ENCODE measurements around the gene F2RL3. TPM values are rescaled to one million over a fixed set of nuclear protein-coding genes. Genes with fewer than 3 reads are reported as not detected.

The F2RL3 gene
- total RNA-seq, 2 donors from 2014 or later, result 4.9 to 5.4 TPM

GRCh38 chr19:16904599-16904998, 15.8 kb downstream of the F2RL3 start:
- ATAC-seq (ENCODE audit: insufficient number of reproducible peaks, low FRiP score, low read depth) (no peak), DNase-seq (ENCODE audit: low spot score) (no peak)
- H3K4me3 ChIP-seq, result no peak overlapping the region
- H3K36me3 ChIP-seq, result no peaks in the 10 kb centered on the region
- H3K27ac ChIP-seq, result no peak overlapping the region
- H3K9me3 ChIP-seq, result no peaks in the 10 kb centered on the region
- H3K27me3 ChIP-seq (replicated peaks; ENCODE audit: insufficient read depth), result no peaks in the 10 kb centered on the region
- no peak for TF ChIP-seq CTCF (IDR thresholded peaks at IDR 0.05)
- H3K4me1 ChIP-seq (ENCODE audit: control insufficient read depth in 1 of 2, low read depth in 2 of 2), result no peaks in the 10 kb centered on the region

- H3K4me1 ChIP-seq (ENCODE audit: control insufficient read depth in 1 of 2, low read depth in 2 of 2), result no peaks in the 10 kb centered on the region
- H3K9me3 ChIP-seq, result peaks cover 10% of the 10 kb centered on the region
- H3K27me3 ChIP-seq (replicated peaks; ENCODE audit: insufficient read depth), result no peaks in the 10 kb centered on the region
- DNase-seq (ENCODE audit: low spot score), result no peak
- H3K4me3 ChIP-seq, result no peak overlapping the region
- H3K27ac ChIP-seq, result no peak overlapping the region
- no peak for ATAC-seq (ENCODE audit: insufficient number of reproducible peaks, low FRiP score, low read depth)
- no peaks in the 10 kb centered on the region for H3K36me3 ChIP-seq
- TF ChIP-seq CTCF (IDR thresholded peaks at IDR 0.05), result no peak
Observed at GRCh38 chr19:16908759-16909158, 20.0 kb downstream of the F2RL3 start.

GRCh38 chr19:16911046-16911445, 22.2 kb downstream of the F2RL3 start:
- DNase-seq (ENCODE audit: low spot score) (no peak), ATAC-seq (ENCODE audit: insufficient number of reproducible peaks, low FRiP score, low read depth) (no peak)
- Histone ChIP-seq H3K36me3 (no peaks in the 10 kb centered on the region), H3K9me3 (peaks cover 14% of the 10 kb centered on the region), H3K4me3 (no peak overlapping the region), H3K4me1 (ENCODE audit: control insufficient read depth in 1 of 2, low read depth in 2 of 2) (no peaks in the 10 kb centered on the region), H3K27ac (no peak overlapping the region), H3K27me3 (replicated peaks; ENCODE audit: insufficient read depth) (no peaks in the 10 kb centered on the region)
- TF ChIP-seq CTCF (IDR thresholded peaks at IDR 0.05), result no peak

GRCh38 chr19:16912780-16913179, 24.0 kb downstream of the F2RL3 start:
- DNase-seq (ENCODE audit: low spot score), result no peak
- H3K9me3 ChIP-seq, result peaks cover 14% of the 10 kb centered on the region
- no peak for ATAC-seq (ENCODE audit: insufficient number of reproducible peaks, low FRiP score, low read depth)

GRCh38 chr19:16914421-16914820, 25.6 kb downstream of the F2RL3 start:
- Histone ChIP-seq H3K36me3 (no peaks in the 10 kb centered on the region), H3K4me1 (ENCODE audit: control insufficient read depth in 1 of 2, low read depth in 2 of 2) (no peaks in the 10 kb centered on the region), H3K27me3 (replicated peaks; ENCODE audit: insufficient read depth) (no peaks in the 10 kb centered on the region), H3K27ac (no peak overlapping the region), H3K4me3 (no peak overlapping the region), H3K9me3 (peaks cover 14% of the 10 kb centered on the region)
- TF ChIP-seq CTCF (IDR thresholded peaks at IDR 0.05), result no peak
- ATAC-seq (ENCODE audit: insufficient number of reproducible peaks, low FRiP score, low read depth) (no peak), DNase-seq (ENCODE audit: low spot score) (no peak)

More at GRCh38 chr19:16912780-16913179, 24.0 kb downstream of the F2RL3 start:
- no peaks in the 10 kb centered on the region for H3K27me3 ChIP-seq (replicated peaks; ENCODE audit: insufficient read depth)
- TF ChIP-seq CTCF (IDR thresholded peaks at IDR 0.05), result no peak
- H3K4me3 ChIP-seq, result no peak overlapping the region
- no peaks in the 10 kb centered on the region for H3K36me3 ChIP-seq
- no peaks in the 10 kb centered on the region for H3K4me1 ChIP-seq (ENCODE audit: control insufficient read depth in 1 of 2, low read depth in 2 of 2)
- H3K27ac ChIP-seq, result no peak overlapping the region
